GM18868 (cell line): Measurements from ENCODE around the gene PRKCZ.

ENCODE experiments used
- ATAC-seq: cut with Tn5 transposase; IDR thresholded peaks from one replicate; pipeline ENCODE4 v1.9.1; 2021; ENCODE audit warnings: mild to moderate bottlenecking, moderate library complexity; ENCODE audit not compliant: unreplicated experiment

PRKCZ gene

GRCh38 chr1:2024451-2024850 is 25.8 kb upstream of the PRKCZ start:
- ATAC-seq, result no peak

DNA sequence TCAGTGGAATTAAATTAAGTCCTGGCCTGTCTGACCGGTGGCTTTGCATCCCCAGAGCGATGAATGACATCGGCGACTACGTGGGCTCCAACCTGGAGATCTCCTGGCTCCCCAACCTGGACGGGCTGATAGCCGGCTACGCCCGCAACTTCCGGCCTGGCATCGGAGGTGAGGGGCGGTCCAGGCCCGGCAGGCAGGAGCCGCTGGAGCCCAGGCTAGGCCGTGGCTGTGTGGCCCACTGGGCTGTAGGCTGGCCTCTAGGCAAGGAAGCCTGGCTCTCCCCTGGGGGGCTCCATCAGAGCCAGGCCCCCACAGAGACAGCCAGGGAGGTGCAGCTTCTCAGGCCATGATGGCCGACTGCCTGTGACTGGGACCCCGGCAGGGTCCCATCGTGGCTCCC is 25.3 kb upstream of the PRKCZ start:
- ATAC-seq, result no peak

DNA sequence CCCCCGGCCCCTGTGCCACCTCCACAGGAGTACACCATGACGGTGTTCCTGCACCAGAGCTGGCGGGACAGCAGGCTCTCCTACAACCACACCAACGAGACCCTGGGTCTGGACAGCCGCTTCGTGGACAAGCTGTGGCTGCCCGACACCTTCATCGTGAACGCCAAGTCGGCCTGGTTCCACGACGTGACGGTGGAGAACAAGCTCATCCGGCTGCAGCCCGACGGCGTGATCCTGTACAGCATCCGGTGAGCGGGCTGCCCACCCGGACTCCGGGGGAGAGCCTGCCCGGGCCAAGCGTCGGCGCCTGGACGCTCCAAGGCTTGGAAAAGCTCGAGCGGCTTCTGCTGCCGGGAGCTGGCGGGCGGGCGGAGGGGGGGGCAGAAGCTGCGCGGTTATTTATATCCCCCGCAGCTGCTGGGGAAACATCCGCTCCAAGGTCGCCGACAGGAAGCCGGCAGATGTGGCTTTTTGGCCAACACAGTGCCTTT is 24.7 kb upstream of the PRKCZ start:
- no peak for ATAC-seq

DNA sequence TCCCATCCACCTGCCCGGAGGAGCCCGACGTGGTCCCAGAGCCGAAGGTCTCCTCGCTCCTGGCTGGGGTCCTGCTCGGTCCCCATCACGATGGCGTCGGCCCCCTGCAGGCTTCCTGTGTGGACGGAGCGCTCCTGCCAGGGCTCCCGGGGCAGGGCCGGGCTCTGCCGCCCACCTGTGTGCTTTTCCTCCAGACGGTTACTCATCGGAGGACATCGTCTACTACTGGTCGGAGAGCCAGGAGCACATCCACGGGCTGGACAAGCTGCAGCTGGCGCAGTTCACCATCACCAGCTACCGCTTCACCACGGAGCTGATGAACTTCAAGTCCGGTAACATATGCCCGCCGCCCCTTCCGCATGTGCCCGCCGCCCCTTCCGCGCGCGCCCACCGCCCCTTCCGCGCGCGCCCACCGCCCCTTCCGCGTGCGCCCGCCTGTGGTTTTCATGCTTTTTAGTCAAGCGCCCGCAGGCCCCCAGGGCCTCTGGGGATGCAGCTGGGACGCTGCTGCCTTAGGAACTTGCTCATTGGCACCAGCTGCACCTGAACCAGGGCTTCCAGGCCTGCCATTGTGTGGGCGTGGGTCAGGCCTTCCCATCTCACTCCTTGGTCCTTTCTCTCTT is 22.1 kb upstream of the PRKCZ start:
- no peak for ATAC-seq

DNA sequence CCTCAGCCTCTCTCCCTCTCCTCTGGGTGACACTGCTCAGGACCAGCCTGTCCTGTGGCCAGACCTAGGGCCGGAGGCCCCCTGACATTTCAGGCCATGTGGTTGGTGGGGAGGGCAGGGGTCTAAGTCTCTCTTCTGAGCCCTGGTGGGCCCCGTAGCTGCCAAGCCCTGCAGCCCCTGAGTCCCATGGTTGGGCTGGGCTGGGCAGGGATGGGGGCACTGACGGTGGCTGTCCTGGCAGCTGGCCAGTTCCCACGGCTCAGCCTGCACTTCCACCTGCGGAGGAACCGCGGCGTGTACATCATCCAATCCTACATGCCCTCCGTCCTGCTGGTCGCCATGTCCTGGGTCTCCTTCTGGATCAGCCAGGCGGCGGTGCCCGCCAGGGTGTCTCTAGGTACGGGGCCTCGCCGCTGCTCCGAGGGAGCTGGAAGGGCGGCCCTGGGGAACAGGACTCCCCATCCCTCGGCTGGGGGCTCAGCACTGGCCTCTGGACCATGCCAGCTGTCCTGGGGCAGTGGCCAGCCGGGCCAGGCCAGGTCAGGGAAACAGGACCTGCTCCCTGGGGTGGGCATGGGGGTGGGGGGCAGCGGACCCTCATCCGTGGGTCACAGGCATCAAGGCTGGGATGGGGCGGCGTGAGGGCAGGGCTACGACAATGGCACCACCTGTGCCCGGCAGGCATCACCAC is 21.2 kb upstream of the PRKCZ start:
- ATAC-seq, result no peak

- ATAC-seq, result no peak
These were observed 20.6 kb upstream of the PRKCZ start for GRCh38 chr1:2029561-2029960.

- no peak for ATAC-seq
These were observed 19.9 kb upstream of the PRKCZ start for GRCh38 chr1:2030076-2030871.

DNA sequence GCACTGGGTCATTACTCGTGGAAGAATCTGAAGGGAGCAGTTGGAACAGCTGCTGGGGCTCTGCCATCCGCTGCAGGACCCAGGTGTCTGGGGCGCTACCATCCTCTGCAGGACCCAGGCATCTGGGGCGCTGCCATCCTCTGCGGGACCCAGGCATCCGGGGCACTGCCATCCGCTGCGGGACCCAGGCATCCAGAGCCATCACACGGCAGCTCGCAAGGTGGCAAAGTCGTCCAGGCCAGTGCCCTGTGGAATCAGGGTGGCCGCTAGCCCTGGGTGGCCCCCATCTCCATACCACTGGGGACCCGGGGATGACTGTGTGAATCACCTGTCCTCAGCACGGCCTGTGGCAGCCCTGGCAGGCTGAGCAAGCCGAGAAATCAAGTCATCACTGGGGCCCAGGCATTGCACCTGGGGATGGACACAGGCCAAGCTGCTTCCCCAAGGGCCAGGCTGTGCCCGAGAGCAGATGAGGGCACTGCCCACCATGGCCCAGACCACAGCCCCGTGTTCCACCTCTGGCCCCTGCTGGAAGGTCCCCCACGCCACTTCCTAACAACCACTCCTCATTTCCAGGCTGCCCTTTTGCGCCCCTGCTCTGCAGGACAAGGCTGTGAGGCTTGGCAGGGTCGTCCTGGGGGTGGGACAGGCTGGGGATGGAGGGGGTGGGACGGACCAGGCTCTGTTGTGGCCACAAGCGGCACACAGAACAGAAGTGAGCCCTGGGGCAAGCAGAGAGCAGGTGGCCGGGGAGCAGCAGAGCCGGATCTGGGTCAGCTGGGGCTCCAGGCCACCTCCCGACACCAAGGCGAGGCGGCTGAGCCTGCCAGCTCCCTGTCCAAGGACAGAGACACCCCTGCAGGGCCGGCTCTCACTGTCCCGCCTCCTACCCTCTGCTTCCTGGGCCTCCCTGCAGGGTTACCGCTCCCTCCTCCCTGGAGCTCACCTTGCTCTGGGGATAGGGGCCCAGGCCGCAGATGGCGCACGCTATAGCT is 18.4 kb upstream of the PRKCZ start:
- no peak for ATAC-seq

DNA sequence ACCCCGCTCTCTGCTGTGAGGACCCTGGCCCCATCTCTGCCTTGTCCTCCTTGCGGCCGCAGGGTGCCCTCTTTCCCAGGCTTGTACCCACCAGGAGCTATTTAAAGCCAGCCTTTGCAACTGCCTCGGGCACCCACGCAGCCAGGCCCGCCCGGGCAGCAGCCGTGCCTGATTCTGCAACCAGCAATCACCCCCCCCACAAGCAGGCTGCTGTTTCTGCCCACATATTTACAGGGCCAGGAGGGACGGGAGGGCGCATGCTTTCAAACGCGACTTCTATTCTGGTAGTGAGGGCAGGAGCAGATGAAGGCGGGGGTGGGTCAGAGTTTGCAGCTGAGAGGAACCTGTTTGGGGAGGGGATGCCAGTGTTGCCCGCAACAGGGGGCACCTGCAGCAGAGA is 17.5 kb upstream of the PRKCZ start:
- no peak for ATAC-seq

DNA sequence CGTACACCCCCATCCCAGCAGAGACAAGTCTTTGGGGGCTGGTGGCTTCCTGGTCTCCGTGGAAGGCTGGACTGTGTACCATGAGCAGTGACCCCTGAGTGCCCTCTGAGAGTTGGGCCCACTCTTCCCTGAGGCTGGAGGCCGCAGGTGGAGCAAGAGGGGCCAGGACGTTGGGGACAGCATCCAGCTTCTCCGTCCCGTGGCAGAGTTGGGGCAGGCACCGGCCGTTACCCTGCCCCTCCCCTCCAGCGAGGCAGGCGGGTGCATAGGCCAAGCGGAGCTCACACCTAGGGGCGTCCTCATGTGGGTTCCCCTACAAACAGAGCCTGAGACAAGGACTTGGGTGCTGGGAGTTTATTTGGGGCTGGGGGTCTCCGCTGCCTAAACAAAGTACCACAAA is 17.0 kb upstream of the PRKCZ start:
- ATAC-seq, result no peak

DNA sequence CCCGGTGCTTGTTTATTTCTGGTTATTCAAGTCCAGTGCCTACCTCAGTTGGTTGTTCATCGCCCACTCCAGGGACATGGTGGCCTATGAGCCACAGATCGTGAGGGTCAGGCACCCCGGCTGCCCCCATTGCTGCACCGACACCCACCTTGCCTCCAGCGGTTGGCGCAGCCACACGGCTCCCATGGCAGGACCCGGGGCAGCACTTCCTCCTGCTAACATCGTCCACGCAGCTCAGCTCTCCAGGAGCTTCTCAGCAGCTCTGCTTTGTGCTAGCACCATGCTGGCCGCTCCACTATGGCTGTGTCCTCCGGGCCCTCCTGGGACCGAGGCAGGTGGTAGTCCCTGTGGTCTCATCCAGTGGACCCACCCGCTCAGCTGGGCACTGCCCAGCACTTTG is 13.9 kb upstream of the PRKCZ start:
- ATAC-seq, result no peak

GRCh38 chr1:2037314-2037979 is 12.8 kb upstream of the PRKCZ start:
- ATAC-seq, result no peak

DNA sequence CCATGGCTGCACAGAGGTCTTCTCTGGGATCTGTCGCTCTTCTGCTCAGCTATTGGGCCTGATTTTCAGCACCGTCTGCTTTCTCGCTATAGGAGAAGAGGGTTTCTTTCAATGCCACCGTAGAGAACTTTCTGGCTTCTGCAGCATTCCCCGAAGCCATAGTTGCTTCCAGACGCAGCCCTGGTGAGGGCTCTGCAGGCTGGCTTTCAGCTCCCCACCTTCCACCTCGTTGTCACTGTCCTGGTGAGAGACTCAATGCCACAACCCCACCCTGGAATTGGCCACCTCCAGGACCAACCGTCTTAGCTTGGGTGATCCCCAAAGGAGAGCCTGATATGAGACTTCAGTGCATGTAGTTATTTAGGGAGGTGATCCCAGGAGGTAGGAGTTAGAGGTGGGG is 12.0 kb upstream of the PRKCZ start:
- no peak for ATAC-seq

DNA sequence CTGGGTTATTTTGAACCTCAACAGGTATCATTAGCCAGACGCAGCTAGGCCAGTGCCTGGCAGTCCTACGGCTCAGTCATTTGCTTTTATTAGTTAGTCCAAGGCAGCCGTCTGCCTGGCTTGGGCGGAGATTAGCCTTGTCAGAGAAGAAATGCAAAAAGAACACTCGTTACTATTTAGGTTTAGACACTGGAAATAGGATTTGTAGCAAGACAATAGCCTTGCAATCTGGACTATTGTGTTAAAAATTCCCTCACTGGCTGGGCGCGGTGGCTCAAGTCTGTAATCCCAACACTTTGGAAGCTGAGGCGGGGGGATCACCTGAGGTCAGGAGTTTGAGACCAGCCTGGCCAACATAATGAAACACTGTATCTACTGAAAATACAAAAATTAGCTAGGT is 11.0 kb upstream of the PRKCZ start:
- no peak for ATAC-seq

DNA sequence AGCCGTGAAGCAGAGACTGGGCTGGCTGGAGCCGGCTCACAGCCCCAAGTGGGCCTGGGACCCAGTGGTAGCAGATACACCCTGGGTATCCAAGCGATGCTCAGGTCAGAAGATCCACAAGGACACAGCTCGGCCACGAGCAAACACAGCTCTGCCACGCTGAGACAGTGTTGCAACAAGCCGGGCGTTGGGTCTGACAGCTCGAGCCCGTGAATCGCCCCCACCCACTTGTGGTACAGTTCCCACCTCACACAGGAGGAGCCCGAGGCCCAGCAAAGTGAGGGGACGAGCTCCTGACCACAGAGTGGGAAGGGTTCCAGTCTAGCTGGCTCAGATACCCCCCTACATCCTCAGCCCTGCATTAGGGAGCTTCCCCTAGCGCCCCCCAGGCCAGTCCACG is 8.9 kb upstream of the PRKCZ start:
- ATAC-seq, result no peak

- no peak for ATAC-seq
These were observed 8.3 kb upstream of the PRKCZ start for GRCh38 chr1:2041887-2042286.

GRCh38 chr1:2042830-2043773 is 7.1 kb upstream of the PRKCZ start:
- no peak for ATAC-seq

- ATAC-seq, result no peak
These were observed 6.3 kb upstream of the PRKCZ start for GRCh38 chr1:2043886-2044285.
